Colonic mucosa (tissue), 4 donors: ENCODE results near the gene SCGN. TPM values are rescaled to one million over a fixed set of nuclear protein-coding genes. Genes with fewer than 3 reads are reported as not detected.

ENCODE experiments used
- DNase-seq: peaks from one replicate; pipeline ENCODE4 v3.0.0-alpha.2; 2020
- H3K27ac ChIP-seq: fragments of 200-600 bp; one replicate; pipeline ENCODE4 v1.8.0; 2021
- H3K27me3 ChIP-seq: fragments of 200-600 bp; one replicate; pipeline ENCODE4 v1.8.0; 2021
- H3K36me3 ChIP-seq: fragments of 200-600 bp; one replicate; pipeline ENCODE4 v1.8.0; 2021
- H3K4me1 ChIP-seq: fragments of 200-600 bp; one replicate; pipeline ENCODE4 v1.8.0; 2021; ENCODE audit warnings: mild to moderate bottlenecking
- H3K4me3 ChIP-seq: fragments of 200-600 bp; one replicate; pipeline ENCODE4 v1.8.0; 2021
- H3K9ac ChIP-seq, 2 donors: one replicate each; pipeline ENCODE4 v1.7.0; 2013; ENCODE audit warnings: control low read depth in 2 of 2, low read depth in 2 of 2, low read length in 2 of 2
- H3K9me3 ChIP-seq: fragments of 200-600 bp; one replicate; pipeline ENCODE4 v1.8.0; 2021
- CTCF ChIP-seq: fragments of 200-600 bp; IDR thresholded peaks from one replicate; pipeline ENCODE4 v1.8.0; 2022; ENCODE audit warnings: antibody characterized with exemption, mild to moderate bottlenecking
- intact Hi-C: fragments of 100-400 bp; cut with DNase I; formaldehyde crosslinking; loops from one replicate; pipeline ENCODE4 v1.14.1; 2022
- total RNA-seq, 2 donors: library from RNA; stranded (reverse); fragmentation: NEBNext Ultra II Directional in 1 of 2; extraction: Animal tissue kit (Norgen Biotek cat#: 25700) in 1 of 2; gene quantifications; one replicate each; pipeline ENCODE4 v1.2.1, GENCODE V29; 2021
- donor health status: healthy.
- donor health status: DM: no; HTN: no; CAD: no.
- donor health status: DM: no; HTN: no; CAD: no.

The SCGN gene
- total RNA-seq, 2 donors from 2014 or later = 4.6 to 8.1 TPM

GRCh38 chr6:25620391-25620790 is 31.6 kb upstream of the SCGN start:
- intact Hi-C loops = no loop called here
- Histone ChIP-seq H3K4me3 (no peak overlapping the region), H3K27me3 (no peaks in the 10 kb centered on the region), H3K9ac (no peak overlapping the region), H3K4me1 (no peaks in the 10 kb centered on the region), H3K27ac (no peak overlapping the region), H3K36me3 (no peaks in the 10 kb centered on the region), H3K9me3 (no peaks in the 10 kb centered on the region)
- DNase-seq = no peak
- no peak for TF ChIP-seq CTCF

- TF ChIP-seq CTCF = no peak
- H3K27ac ChIP-seq = no peak overlapping the region
- no peak for DNase-seq
Observed at GRCh38 chr6:25623065-25623464, 28.9 kb upstream of the SCGN start.

GRCh38 chr6:25623879-25624278 is 28.1 kb upstream of the SCGN start:
- no peak overlapping the region for H3K9ac ChIP-seq
- H3K4me3 ChIP-seq = no peak overlapping the region
- no peaks in the 10 kb centered on the region for H3K4me1 ChIP-seq
- no peaks in the 10 kb centered on the region for H3K36me3 ChIP-seq
- H3K9me3 ChIP-seq = no peaks in the 10 kb centered on the region
- no peak for TF ChIP-seq CTCF
- H3K27ac ChIP-seq = no peak overlapping the region
- no peak for DNase-seq
- intact Hi-C loops = no loop called here
- H3K27me3 ChIP-seq = no peaks in the 10 kb centered on the region

More at GRCh38 chr6:25623065-25623464, 28.9 kb upstream of the SCGN start:
- H3K4me1 ChIP-seq = no peaks in the 10 kb centered on the region
- H3K27me3 ChIP-seq = no peaks in the 10 kb centered on the region
- no peaks in the 10 kb centered on the region for H3K9me3 ChIP-seq
- intact Hi-C loops = no loop called here
- H3K36me3 ChIP-seq = no peaks in the 10 kb centered on the region
- H3K4me3 ChIP-seq = no peak overlapping the region
- H3K9ac ChIP-seq = no peak overlapping the region

- no peak overlapping the region for H3K9ac ChIP-seq
- TF ChIP-seq CTCF = no peak
- H3K4me3 ChIP-seq = no peak overlapping the region
- no peaks in the 10 kb centered on the region for H3K4me1 ChIP-seq
- intact Hi-C loops = no loop called here
- H3K9me3 ChIP-seq = no peaks in the 10 kb centered on the region
- H3K36me3 ChIP-seq = no peaks in the 10 kb centered on the region
- H3K27me3 ChIP-seq = no peaks in the 10 kb centered on the region
- no peak overlapping the region for H3K27ac ChIP-seq
- no peak for DNase-seq
Observed at GRCh38 chr6:25627001-25627400, 25.0 kb upstream of the SCGN start.

- no peak overlapping the region for H3K27ac ChIP-seq
- no peaks in the 10 kb centered on the region for H3K27me3 ChIP-seq
- no peaks in the 10 kb centered on the region for H3K9me3 ChIP-seq
- TF ChIP-seq CTCF = no peak
- no peaks in the 10 kb centered on the region for H3K4me1 ChIP-seq
- DNase-seq = no peak
- H3K36me3 ChIP-seq = no peaks in the 10 kb centered on the region
- no peak overlapping the region for H3K4me3 ChIP-seq
- no peak overlapping the region for H3K9ac ChIP-seq
- intact Hi-C loops = no loop called here
Observed at GRCh38 chr6:25628471-25629197, 23.4 kb upstream of the SCGN start.
